ENCODE results near the gene ZNF618. TPM values are rescaled to one million over a fixed set of nuclear protein-coding genes. Genes with fewer than 3 reads are reported as not detected.

The ZNF618 gene
- polyA plus RNA-seq, 3 donors = 0.53 to 1.9 (median 0.78) TPM

DNA sequence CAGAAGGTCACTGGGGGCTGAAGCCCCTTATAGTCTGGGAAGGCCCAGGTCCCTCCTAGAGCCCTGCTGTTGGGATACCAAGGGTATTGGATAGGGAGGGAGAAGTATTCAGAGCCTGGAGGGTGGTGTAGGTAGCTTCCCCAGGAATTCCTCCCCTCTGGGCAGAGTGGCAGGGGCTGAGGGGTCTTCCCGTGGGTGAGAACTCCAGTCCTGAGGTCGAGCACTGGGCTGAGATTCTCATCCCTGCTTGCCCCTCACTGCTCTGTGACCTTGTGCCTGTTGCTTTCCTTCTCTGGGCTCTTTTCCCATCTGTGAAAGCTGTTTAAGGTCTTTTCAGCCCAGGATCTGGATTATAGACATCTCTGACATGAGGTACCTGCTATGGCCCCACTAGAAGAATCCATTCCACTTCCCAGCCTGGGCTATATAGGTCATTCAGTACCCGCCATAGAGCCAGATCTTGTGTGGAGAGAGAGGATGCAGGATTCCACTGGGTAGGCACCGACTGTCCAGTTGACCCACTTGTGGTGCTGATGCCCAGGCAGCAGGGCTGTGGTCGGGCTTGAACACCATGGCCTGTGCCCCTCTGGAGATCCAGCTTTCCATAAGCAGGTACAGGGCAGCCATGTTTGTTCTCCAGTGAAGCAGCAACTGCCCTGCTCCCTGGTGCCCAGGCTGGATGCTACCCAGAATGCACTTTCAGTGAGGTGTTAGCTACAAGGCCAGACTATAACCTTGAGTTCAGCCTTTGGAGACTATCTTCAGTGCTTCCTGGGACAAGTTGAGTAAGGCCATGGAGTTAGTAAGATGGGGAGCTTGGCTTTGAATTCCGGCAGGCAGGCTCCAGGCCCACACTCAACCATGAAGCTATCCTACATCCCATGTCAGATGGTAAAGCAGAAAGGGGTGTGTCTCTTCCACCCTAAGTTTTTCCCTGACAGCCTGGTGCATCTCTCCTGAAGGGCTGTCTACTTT is 141.9 kb downstream of the ZNF618 start:
- H4K20me1 ChIP-seq (ENCODE audit: insufficient read depth, low read length) = no peaks in the 10 kb centered on the region
- peaks cover 0 to 7% (median 5%) of the 10 kb centered on the region in 7 donors for H3K9me3 Mint-ChIP-seq
- H3K9me3 ChIP-seq (replicated peaks in 1 of 2; ENCODE audit: control insufficient read depth in 1 of 2, insufficient read depth in 1 of 2, low read length in 2 of 2) = peaks cover 0 to 6% of the 10 kb centered on the region in 2 donors
- H3K36me3 ChIP-seq (replicated peaks in 1 of 2; ENCODE audit: control insufficient read depth in 1 of 2, insufficient read depth in 2 of 2, low read length in 2 of 2) = peaks cover 6 to 25% of the 10 kb centered on the region in 2 donors
- intact Hi-C loops (cut with micrococcal nuclease) = no loop called here
- no peaks in the 10 kb centered on the region for H3K79me2 ChIP-seq (ENCODE audit: insufficient read depth, low read length)
- peaks cover 18 to 26% of the 10 kb centered on the region in 2 donors for H3K36me3 Mint-ChIP-seq
- H3K27me3 Mint-ChIP-seq (ENCODE audit: low read depth in 3 of 3) = no peaks in the 10 kb centered on the region
- H3K4me3 ChIP-seq (replicated peaks in 1 of 3; ENCODE audit: low read depth in 2 of 3, low read length in 3 of 3) = no peak overlapping the region
- H2AFZ ChIP-seq (ENCODE audit: insufficient read depth, low read depth, low read length, poor library complexity, severe bottlenecking) = no peak overlapping the region
- peaks cover 0 to 11% of the 10 kb centered on the region in 2 donors for H3K4me1 ChIP-seq (ENCODE audit: control insufficient read depth in 1 of 2, insufficient read depth in 2 of 2, low read length in 2 of 2)
- DNase-seq = no peak
- 87% methylated on average over 3 of the region's 6 CpGs for WGBS (ENCODE audit: insufficient coverage)
- H3K4me1 Mint-ChIP-seq = peaks cover 11% of the 10 kb centered on the region
- H3K27me3 ChIP-seq (ENCODE audit: control insufficient read depth in 2 of 2, insufficient read depth in 2 of 2, low read length in 2 of 2) = no peaks in the 10 kb centered on the region
- no peak overlapping the region for H3K27ac Mint-ChIP-seq
- H3K4me2 ChIP-seq (replicated peaks; ENCODE audit: extremely low read depth, low read length, poor library complexity, severe bottlenecking) = no peak overlapping the region
- no peak overlapping the region for H3K9ac ChIP-seq (ENCODE audit: insufficient read depth, low read length, poor library complexity, severe bottlenecking)
- H3K4me3 Mint-ChIP-seq = no peak overlapping the region
- H3K27ac ChIP-seq (ENCODE audit: low read depth in 1 of 2, low read length in 2 of 2) = no peak overlapping the region
- TF ChIP-seq, protein P1, sequence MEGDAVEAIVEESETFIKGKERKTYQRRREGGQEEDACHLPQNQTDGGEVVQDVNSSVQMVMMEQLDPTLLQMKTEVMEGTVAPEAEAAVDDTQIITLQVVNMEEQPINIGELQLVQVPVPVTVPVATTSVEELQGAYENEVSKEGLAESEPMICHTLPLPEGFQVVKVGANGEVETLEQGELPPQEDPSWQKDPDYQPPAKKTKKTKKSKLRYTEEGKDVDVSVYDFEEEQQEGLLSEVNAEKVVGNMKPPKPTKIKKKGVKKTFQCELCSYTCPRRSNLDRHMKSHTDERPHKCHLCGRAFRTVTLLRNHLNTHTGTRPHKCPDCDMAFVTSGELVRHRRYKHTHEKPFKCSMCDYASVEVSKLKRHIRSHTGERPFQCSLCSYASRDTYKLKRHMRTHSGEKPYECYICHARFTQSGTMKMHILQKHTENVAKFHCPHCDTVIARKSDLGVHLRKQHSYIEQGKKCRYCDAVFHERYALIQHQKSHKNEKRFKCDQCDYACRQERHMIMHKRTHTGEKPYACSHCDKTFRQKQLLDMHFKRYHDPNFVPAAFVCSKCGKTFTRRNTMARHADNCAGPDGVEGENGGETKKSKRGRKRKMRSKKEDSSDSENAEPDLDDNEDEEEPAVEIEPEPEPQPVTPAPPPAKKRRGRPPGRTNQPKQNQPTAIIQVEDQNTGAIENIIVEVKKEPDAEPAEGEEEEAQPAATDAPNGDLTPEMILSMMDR (IDR thresholded peaks at IDR 0.05) = no peak

DNA sequence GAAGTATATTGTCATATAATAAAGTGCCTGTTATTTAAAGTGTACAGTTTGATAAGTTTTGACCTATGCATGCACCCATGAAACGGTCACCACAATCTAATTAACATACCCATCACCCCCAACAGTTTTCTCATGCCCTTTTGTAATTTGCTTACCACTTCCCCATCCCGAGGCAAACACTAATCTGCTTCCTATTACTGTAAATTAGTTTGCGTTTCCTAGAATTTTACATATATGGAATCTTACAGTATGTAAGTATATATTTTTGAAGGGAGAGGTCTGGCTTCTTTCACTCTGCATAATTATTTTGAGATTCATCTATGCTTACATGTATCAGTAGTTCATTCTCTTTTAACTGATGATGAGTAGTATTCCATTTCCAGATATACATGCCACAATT is 145.5 kb downstream of the ZNF618 start:
- Mint-ChIP-seq H3K36me3 (peaks cover 30 to 35% of the 10 kb centered on the region in 2 donors), H3K27me3 (ENCODE audit: low read depth in 3 of 3) (no peaks in the 10 kb centered on the region), H3K27ac (no peak overlapping the region), H3K4me1 (peaks cover 11% of the 10 kb centered on the region), H3K4me3 (no peak overlapping the region), H3K9me3 (peaks cover 10 to 18% (median 16%) of the 10 kb centered on the region in 7 donors)
- H3K79me2 ChIP-seq (ENCODE audit: insufficient read depth, low read length) = no peaks in the 10 kb centered on the region
- H4K20me1 ChIP-seq (ENCODE audit: insufficient read depth, low read length) = no peaks in the 10 kb centered on the region
- TF ChIP-seq, protein P1 (IDR thresholded peaks at IDR 0.05) = no peak
- no peak overlapping the region for H3K4me2 ChIP-seq (replicated peaks; ENCODE audit: extremely low read depth, low read length, poor library complexity, severe bottlenecking)
- peaks cover 6 to 23% of the 10 kb centered on the region in 2 donors for H3K36me3 ChIP-seq (replicated peaks in 1 of 2; ENCODE audit: control insufficient read depth in 1 of 2, insufficient read depth in 2 of 2, low read length in 2 of 2)
- intact Hi-C loops (cut with micrococcal nuclease) = no loop called here
- H3K27ac ChIP-seq (ENCODE audit: low read depth in 1 of 2, low read length in 2 of 2) = no peak overlapping the region
- no CpG with 5 or more reads among the region's 3 CpGs for WGBS (ENCODE audit: insufficient coverage)
- peaks cover 0 to 11% of the 10 kb centered on the region in 2 donors for H3K4me1 ChIP-seq (ENCODE audit: control insufficient read depth in 1 of 2, insufficient read depth in 2 of 2, low read length in 2 of 2)
- peak in 1 of 3 donors; percentile 18 for DNase-seq
- no peak overlapping the region for H3K9ac ChIP-seq (ENCODE audit: insufficient read depth, low read length, poor library complexity, severe bottlenecking)
- H3K27me3 ChIP-seq (ENCODE audit: control insufficient read depth in 2 of 2, insufficient read depth in 2 of 2, low read length in 2 of 2) = no peaks in the 10 kb centered on the region
- H3K4me3 ChIP-seq (replicated peaks in 1 of 3; ENCODE audit: low read depth in 2 of 3, low read length in 3 of 3) = no peak overlapping the region
- H2AFZ ChIP-seq (ENCODE audit: insufficient read depth, low read depth, low read length, poor library complexity, severe bottlenecking) = no peak overlapping the region
- peaks cover 2 to 14% of the 10 kb centered on the region in 2 donors for H3K9me3 ChIP-seq (replicated peaks in 1 of 2; ENCODE audit: control insufficient read depth in 1 of 2, insufficient read depth in 1 of 2, low read length in 2 of 2)

Data from CD14-positive monocyte (primary cell).